Kasumi-1 (cell line): ENCODE results near the gene ZNF296.

ENCODE experiments used
- DNase-seq, 2 experiments: peaks; one replicate each; lab custom pipeline; 2025; lab: John Stamatoyannopoulos, UW

Gene ZNF296

DNA sequence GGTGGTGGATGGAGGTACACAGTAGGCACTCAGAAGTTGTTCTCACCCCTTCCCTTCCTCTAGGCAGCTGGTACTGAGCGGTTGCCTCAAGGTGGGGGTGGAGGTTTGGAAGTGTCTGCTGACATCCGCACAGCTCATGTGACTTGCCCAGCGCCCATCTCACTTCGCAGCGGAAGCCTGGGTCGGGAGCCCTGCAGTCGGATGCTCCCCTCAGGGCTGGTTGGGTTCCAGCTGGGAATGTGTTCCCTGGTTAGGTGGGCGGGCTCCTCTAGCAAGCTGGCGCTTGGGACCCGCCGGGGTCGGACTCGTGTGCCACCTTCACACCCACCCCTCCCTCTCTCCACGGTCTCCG is 26.9 kb upstream of the ZNF296 start:
- DNase-seq = no peak

GRCh38 chr19:45102481-45102880 is 26.2 kb upstream of the ZNF296 start:
- no peak for DNase-seq

DNA sequence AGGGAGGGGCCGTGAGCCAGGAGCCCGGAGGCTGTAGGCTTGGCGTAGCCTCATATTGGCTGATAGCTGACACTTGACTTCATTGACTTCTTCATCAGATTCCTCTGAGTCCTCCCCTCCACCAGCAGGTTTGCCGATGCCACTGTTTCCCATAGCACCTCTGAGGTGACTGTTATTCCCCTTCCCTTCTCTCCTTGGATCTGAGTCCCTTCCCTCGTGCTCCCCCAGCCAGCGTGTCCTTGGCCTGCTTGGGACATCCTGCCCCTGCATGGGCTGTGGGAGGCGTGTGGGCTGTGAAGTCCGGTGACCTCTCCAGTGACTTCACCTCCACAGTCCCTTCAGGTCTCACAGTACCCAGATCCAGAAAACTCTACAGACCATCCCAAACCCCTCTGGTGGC is 25.5 kb upstream of the ZNF296 start:
- DNase-seq = no peak

- no peak for DNase-seq
These were observed 24.6 kb upstream of the ZNF296 start for GRCh38 chr19:45100846-45101252.

GRCh38 chr19:45100201-45100600 is 23.9 kb upstream of the ZNF296 start:
- no peak for DNase-seq

GRCh38 chr19:45099467-45100191 is 23.4 kb upstream of the ZNF296 start:
- DNase-seq = no peak

DNA sequence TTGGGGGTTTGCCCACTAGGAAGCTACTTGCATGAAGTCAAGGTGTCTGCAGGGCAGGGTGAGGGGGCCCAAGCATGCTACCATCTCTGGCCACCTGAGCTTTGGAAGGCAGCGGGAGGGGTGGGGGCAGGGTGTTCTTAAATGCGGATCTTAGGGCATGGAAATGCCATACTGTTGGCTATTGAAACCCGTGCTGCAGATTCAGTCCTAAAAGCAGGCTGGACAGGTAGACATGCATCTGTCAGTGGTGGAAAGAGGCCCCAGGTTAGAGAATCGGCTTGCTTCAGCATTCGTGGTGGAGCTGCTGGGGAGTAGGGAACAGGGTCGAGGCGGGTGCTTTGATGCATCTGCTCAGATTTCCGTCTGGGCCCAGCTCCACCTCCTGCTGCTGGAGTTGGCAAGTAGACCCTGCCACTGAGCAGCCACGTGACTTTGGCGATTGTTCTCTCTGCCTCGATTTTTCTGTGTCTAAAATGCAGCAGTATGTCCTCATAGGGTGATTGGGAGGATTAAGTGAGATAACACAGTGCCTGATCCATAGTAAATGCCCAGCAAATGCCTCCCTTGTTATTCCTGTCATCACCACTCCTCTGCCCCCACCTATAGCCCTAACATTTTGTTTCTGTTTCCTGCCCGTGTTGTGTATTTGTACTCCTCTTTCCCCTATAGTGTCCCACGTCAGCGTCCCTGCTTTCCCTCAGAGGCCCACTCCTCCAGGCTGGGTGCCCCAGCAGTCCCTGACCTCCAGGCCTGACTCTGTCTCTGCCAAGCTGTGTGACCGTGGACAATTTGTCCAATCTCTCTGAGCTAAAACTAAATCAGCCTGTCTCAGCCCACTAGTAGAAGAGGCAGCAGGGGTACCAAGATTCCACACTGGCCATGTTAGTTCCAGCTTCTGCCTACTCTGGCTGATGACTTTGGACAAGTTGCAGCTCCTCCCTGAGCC is 22.5 kb upstream of the ZNF296 start:
- no peak for DNase-seq

DNA sequence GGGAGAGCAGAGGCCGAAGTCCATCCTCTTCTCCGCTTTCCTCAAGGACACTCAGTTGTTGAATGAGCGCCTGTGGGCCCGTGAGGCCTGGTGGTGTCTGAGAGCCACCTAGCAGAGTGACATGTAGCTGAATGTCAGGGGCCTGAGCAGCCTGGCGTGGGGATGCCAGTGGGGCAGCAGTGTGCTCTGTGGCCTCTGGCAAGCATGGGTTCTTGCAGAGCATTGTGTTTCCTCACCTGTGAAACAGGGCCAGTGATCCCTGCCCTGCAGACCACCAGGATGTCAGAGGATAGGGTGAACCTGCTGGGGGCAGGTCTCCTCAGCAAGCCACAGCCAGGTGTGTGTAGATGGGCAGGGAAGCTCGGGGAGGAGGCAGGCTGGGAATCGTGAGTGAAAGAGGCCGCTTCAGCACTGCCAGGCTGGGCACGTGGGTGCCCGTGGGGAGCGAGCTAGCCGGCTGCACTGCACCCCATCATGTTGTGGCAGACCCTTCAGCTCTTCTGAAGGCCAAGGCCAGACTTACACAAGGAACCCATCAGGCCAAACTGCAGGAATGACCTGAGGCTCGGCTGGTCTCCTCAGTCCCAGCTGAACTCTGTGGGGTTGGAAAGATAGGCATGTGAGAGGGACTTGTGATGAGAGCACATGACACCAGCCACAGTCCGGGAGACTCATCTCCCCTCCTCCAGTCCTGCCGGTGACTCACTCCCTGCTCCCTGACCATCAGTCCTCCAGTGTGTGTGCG is 21.7 kb upstream of the ZNF296 start:
- DNase-seq = peak in 1 of 2 experiments; percentile 14

GRCh38 chr19:45097450-45097775 is 21.1 kb upstream of the ZNF296 start:
- no peak for DNase-seq

DNA sequence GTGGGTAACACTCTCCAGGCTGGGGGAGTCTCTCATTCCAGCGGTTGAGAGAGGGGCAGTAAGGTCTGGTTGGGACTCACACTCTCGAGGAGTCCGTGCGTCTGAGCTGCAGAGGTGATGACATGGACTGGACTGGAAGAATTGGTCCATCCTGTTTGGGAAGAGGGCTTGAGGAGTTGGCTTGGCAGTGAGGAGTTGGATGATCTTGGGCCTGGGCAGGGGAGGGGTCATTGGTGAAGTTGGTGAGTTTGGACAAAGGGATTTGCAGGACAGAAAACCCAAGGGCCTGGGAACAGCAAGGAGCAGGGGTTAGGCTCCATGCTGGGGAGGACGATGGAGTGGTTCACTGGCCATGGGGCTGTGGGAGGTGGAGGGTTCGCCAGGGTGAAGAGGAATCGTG is 20.4 kb upstream of the ZNF296 start:
- no peak for DNase-seq

DNA sequence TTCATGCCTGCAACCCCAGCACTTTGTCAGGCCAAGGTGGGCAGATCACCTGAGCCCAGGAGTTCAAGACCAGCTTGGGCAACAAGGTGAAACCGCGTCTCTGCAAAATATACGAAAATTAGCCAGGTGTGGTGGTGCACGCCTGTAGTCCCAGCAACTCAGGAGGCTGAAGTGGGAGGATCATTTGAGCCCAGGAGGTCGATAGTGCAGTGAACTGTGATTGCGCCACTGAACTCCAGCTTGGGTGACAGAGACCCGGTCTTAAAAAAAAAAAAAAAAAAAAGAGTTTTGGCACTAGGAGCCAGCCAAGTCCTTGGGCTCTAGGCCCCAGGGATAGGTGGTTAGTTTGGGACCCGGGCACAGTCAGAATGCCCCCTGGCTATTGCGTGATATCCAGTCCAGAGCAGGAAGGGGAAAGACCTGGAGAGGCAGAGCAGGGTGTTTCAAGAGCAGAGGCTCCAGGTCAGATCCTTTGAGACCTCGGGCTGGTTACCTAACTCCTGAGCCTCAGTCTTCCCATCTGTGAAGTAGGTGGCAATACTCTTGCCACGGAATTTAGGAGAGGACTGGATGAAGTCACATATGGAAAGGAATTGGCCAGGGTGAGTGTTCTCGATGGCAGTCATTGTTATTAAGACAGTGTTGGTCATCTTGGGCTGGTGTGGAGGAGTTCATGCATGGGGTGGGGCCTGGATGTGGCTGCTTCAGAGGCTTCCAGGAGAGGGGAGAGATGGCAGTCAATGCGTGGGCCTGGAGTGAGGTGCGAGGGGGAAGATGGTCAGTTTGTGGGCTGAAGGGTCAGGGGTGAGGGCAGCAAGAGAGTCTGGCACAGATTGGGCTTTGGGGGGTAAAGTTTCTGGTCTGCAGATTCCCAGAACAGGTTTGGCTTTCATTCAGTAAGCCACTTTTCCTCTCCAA is 19.5 kb upstream of the ZNF296 start:
- DNase-seq = no peak

- no peak for DNase-seq
These were observed 18.4 kb upstream of the ZNF296 start for GRCh38 chr19:45094707-45095106.

- DNase-seq = no peak
These were observed 17.9 kb upstream of the ZNF296 start for GRCh38 chr19:45094137-45094536.

- DNase-seq = peak; percentile 95
These were observed 16.7 kb upstream of the ZNF296 start, which contains the start of gene PPP1R37 for GRCh38 chr19:45092747-45093678. Gene PPP1R37, plus strand, starts transcription at chr19:45093179. Its CDS starts 147 bp downstream, at chr19:45093326.

DNA sequence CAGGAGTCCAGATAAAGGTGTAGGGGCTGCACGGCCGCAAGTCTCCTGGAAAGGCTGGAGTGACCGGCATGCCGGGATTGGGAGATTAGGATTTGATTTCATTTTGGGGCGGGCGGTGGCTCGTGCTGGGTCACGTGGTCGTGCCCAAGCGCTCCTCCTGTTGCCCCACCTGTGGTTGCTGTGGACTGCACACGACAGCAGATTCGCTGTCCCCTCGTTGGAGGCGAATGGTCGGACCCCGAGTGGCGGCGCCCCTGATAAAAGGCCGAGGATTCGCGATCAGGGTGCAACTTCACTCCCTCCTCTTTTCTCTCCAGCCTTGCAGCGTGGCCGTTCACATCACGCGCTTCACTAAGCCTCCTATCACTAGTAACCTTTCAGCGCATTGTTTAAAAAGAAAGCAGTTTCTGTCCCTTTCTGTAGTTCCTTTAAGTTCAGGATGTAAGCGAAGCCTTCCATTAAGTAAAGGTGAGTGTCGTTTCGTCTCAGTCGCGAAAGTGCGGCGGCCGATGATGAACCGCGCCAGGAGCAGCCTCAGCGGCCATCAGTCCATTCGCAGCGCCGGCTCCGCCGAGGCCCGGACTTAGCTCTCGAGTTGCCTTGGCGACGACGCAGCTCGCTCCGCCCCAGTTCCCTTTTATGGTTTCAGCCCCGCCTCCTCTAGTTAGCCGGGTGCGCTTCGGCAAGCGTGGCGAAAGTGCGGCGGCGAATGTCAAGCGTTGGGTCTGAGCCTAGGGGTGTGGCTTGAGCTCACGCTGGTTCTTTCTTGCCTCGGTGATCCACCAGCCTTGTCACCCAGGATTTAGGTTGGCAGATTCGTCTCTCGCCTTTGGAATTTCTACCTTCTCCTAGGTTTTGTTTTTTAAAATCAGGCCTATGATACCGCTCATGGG is 15.0 kb upstream of the ZNF296 start:
- DNase-seq = peak; percentile 97

GRCh38 chr19:45090606-45091005 is 14.3 kb upstream of the ZNF296 start:
- no peak for DNase-seq

DNA sequence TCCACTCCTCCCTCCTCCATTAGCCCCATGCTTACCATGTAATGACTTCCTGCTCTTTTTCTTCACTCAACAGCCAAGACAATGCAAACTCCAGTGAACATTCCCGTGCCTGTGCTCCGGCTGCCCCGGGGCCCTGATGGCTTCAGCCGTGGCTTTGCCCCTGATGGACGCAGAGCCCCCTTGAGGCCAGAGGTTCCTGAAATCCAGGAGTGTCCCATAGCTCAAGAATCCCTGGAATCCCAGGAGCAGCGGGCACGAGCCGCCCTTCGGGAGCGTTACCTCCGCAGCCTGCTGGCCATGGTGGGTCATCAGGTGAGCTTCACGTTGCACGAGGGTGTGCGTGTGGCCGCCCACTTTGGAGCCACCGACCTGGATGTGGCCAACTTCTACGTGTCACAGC is 13.8 kb upstream of the ZNF296 start:
- no peak for DNase-seq

- DNase-seq = peak; percentile 86 to 88
These were observed 11.3 kb upstream of the ZNF296 start for GRCh38 chr19:45087531-45087930.

- DNase-seq = no peak
These were observed 10.2 kb upstream of the ZNF296 start for GRCh38 chr19:45086480-45086879.
